DMS114 treated with DMSO at 0.1 percent for 48 hours (cell line): Measurements from ENCODE around the gene BAIAP2L2.

Experiments used
- DNase-seq: peaks from one replicate; lab custom pipeline; 2025; ENCODE audit not compliant: unreplicated experiment; lab: John Stamatoyannopoulos, UW

Gene BAIAP2L2

GRCh38 chr22:38107692-38108515, 2.6 kb downstream of the BAIAP2L2 start:
- no peak for DNase-seq

- DNase-seq, result no peak
Measured at GRCh38 chr22:38106814-38107578, 3.5 kb downstream of the BAIAP2L2 start.

GRCh38 chr22:38104084-38104483, 6.4 kb downstream of the BAIAP2L2 start:
- DNase-seq, result no peak

GRCh38 chr22:38103641-38104040, 6.8 kb downstream of the BAIAP2L2 start:
- no peak for DNase-seq

- DNase-seq, result no peak
Measured at GRCh38 chr22:38098410-38099249, 11.9 kb downstream of the BAIAP2L2 start.

- DNase-seq, result no peak
Measured at GRCh38 chr22:38097557-38098409, 12.7 kb downstream of the BAIAP2L2 start.

GRCh38 chr22:38097058-38097457, 13.4 kb downstream of the BAIAP2L2 start:
- no peak for DNase-seq

GRCh38 chr22:38089474-38089851, 21.0 kb downstream of the BAIAP2L2 start:
- DNase-seq, result no peak

GRCh38 chr22:38088629-38089473, 21.6 kb downstream of the BAIAP2L2 start:
- no peak for DNase-seq

GRCh38 chr22:38087855-38088254, 22.6 kb downstream of the BAIAP2L2 start:
- no peak for DNase-seq

GRCh38 chr22:38086942-38087341, 23.5 kb downstream of the BAIAP2L2 start:
- DNase-seq, result no peak

GRCh38 chr22:38086001-38086845, 24.3 kb downstream of the BAIAP2L2 start:
- DNase-seq, result no peak

- DNase-seq, result no peak
Measured at GRCh38 chr22:38085501-38085900, 25.0 kb downstream of the BAIAP2L2 start.

- DNase-seq, result no peak
Measured at GRCh38 chr22:38085056-38085455, 25.4 kb downstream of the BAIAP2L2 start.

GRCh38 chr22:38083931-38084631, 26.4 kb downstream of the BAIAP2L2 start, which contains the start of gene SLC16A8:
SLC16A8 (minus strand) TSS chr22:38084184; CDS start chr22:38082873, 1,311 bp downstream.
- DNase-seq, result no peak

GRCh38 chr22:38082986-38083710, 27.3 kb downstream of the BAIAP2L2 start:
- DNase-seq, result no peak
